Upper lobe of left lung (tissue), 4 donors: ENCODE results near the gene ODF4.

Experiments
- EP300 ChIP-seq, 4 donors: sonication (generic); formaldehyde crosslinking; IDR thresholded peaks; one replicate each; pipeline ENCODE4 v1.5.1; 2017; ENCODE audit warnings: antibody characterized with exemption in 4 of 4, control low read depth in 2 of 4
- POLR2A ChIP-seq, 4 donors: fragments of 450-650 bp; IDR thresholded peaks; one replicate each; pipeline ENCODE4 v1.5.1; 2016 to 2017; ENCODE audit warnings: antibody characterized with exemption in 4 of 4, mild to moderate bottlenecking in 2 of 4
- POLR2AphosphoS5 ChIP-seq, 2 donors: sonication (generic); formaldehyde crosslinking; IDR thresholded peaks; one replicate each; pipeline ENCODE4 v1.5.1; 2017; ENCODE audit warnings: antibody characterized with exemption in 2 of 2
- TF ChIP-seq, protein P1 (sequence below), 6 experiments: fragments of 450-650 bp in 4 of 6; fragments of 200-600 bp in 2 of 6; sonication (generic) in 2 of 6; IDR thresholded peaks; one replicate each; pipeline ENCODE4 v1.5.1; 2016 to 2019; ENCODE audit warnings: antibody characterized with exemption in 6 of 6

DNA sequence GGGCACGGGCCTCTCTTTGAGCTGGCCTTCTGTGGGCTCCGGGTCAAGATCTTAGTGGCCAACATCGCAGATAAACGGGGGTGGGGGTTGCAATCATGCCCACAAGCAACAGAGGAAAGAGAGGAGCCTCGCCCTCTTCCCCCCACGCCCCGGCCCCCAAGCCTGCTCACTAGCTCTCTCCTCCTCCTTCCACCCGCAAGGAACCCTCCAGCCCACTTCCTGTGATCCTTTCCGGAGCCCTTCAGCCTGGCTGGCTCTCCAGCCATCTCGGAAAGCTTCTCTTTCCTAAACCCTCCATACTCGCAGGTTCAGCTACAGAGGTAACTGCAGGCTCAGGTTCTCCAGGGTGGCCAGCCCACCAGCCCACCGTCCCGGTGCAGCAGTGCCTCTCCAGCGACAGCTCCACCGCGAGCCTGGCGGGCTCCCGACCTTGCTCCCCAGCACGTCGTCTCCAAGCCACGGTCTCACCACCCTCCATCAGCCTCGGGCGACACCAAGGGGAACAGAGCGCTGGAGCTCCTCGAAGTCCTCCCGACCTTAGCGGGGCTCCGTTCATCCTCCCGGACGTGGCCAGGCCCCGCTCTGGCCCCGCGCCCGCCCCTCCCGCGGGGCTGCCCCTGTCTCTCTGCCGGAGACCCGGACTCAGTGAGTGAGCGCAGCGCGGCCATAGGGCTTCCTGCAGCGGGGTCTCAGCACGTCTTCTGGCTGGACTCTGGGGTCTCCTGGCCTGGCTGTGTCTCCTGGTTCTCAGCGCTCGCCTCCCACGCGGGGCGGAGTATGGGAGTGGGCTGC is 12.9 kb upstream of the ODF4 start:
- TF ChIP-seq, protein P1, sequence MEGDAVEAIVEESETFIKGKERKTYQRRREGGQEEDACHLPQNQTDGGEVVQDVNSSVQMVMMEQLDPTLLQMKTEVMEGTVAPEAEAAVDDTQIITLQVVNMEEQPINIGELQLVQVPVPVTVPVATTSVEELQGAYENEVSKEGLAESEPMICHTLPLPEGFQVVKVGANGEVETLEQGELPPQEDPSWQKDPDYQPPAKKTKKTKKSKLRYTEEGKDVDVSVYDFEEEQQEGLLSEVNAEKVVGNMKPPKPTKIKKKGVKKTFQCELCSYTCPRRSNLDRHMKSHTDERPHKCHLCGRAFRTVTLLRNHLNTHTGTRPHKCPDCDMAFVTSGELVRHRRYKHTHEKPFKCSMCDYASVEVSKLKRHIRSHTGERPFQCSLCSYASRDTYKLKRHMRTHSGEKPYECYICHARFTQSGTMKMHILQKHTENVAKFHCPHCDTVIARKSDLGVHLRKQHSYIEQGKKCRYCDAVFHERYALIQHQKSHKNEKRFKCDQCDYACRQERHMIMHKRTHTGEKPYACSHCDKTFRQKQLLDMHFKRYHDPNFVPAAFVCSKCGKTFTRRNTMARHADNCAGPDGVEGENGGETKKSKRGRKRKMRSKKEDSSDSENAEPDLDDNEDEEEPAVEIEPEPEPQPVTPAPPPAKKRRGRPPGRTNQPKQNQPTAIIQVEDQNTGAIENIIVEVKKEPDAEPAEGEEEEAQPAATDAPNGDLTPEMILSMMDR (IDR thresholded peaks at IDR 0.05), result no peak
- TF ChIP-seq POLR2AphosphoS5 (IDR thresholded peaks at IDR 0.05) (no peak), POLR2A (IDR thresholded peaks at IDR 0.05) (peak in 1 of 4 donors; percentile 4), EP300 (IDR thresholded peaks at IDR 0.05) (no peak)
